Mucosa of stomach (tissue), 1 donor: ENCODE measurements around the gene CACNA1S.
A peak's percentile ranks its signal among the peaks of the same experiment; 100 is the strongest.

Experiments used
- H3K27me3 ChIP-seq: one replicate; pipeline ENCODE4 v1.7.0; 2013; ENCODE audit warnings: mild to moderate bottlenecking, low read length; ENCODE audit not compliant: control insufficient read depth, insufficient read depth
- H3K36me3 ChIP-seq: one replicate; pipeline ENCODE4 v1.7.0; 2013; ENCODE audit warnings: low read length; ENCODE audit not compliant: control insufficient read depth, insufficient read depth
- H3K4me1 ChIP-seq: one replicate; pipeline ENCODE4 v1.7.0; 2013; ENCODE audit warnings: mild to moderate bottlenecking, low read length; ENCODE audit not compliant: control insufficient read depth, insufficient read depth
- H3K4me3 ChIP-seq: one replicate; pipeline ENCODE4 v1.7.0; 2013; ENCODE audit warnings: low read length
- H3K9ac ChIP-seq: one replicate; pipeline ENCODE4 v1.7.0; 2013; ENCODE audit warnings: mild to moderate bottlenecking, low read length, moderate library complexity
- H3K9me3 ChIP-seq: one replicate; pipeline ENCODE4 v1.7.0; 2013; ENCODE audit warnings: mild to moderate bottlenecking, low read length, moderate library complexity; ENCODE audit not compliant: control insufficient read depth
- donor health status: Pancreatic carcinoma.

Gene CACNA1S

DNA sequence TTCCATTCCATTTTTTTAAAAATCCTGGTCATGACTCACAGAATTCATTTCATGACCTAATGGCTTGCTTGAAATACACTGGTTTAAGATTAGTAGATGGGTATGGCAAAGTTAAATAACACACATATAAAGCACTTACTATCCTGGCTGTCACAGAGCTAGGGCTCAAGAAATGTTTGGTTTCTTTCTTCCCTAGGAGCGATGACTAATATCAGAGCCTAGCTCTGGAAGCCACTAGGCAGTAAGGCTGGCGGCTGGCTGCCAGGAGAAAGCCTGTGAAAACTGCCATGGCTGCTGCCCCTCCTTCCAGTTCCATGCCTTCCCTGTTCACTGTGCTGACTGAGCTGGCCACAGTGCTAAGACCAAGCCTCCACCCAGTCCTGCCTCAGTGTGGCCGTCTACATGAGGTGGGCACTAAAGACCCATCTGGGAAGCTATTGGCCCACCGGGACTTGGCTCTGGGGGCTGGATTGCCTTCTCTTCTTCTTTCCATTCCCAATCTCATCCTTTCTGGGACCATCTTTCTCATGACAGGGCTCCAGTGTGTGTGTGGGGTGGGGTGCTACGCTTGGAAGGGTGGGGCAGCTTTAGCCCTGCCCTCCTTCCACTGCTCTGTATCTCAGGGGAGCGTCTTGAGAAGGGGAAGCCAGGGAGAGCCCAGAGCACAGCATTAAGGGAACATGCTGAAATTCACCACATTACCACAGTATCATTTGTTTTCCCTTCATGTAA, 25.5 kb upstream of the CACNA1S start:
- no peak overlapping the region for H3K9ac ChIP-seq
- no peaks in the 10 kb centered on the region for H3K9me3 ChIP-seq
- no peaks in the 10 kb centered on the region for H3K27me3 ChIP-seq
- peaks cover 24% of the 10 kb centered on the region for H3K4me1 ChIP-seq
- no peak overlapping the region for H3K4me3 ChIP-seq
- no peaks in the 10 kb centered on the region for H3K36me3 ChIP-seq

DNA sequence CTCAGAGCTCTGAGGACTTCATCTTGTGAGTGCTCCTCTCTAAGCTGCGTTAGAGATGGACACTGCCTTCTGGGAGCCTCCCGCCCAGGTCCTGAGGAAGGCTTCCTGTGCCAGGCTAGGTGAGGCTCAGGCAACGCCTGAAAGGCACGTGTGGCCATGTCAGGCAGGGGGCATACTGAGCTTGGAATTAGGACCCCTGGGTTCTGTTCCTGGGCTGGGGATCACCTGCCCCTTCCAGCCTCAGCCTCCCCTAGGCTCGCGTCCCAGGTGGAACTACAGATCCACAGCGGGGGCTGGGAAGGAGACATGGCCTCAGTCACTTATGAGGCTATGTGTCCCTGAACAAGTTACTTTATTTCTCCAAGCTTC, 24.8 kb upstream of the CACNA1S start:
- Histone ChIP-seq H3K9me3 (no peaks in the 10 kb centered on the region), H3K4me1 (peaks cover 24% of the 10 kb centered on the region), H3K9ac (no peak overlapping the region), H3K27me3 (no peaks in the 10 kb centered on the region), H3K36me3 (no peaks in the 10 kb centered on the region), H3K4me3 (no peak overlapping the region)

DNA sequence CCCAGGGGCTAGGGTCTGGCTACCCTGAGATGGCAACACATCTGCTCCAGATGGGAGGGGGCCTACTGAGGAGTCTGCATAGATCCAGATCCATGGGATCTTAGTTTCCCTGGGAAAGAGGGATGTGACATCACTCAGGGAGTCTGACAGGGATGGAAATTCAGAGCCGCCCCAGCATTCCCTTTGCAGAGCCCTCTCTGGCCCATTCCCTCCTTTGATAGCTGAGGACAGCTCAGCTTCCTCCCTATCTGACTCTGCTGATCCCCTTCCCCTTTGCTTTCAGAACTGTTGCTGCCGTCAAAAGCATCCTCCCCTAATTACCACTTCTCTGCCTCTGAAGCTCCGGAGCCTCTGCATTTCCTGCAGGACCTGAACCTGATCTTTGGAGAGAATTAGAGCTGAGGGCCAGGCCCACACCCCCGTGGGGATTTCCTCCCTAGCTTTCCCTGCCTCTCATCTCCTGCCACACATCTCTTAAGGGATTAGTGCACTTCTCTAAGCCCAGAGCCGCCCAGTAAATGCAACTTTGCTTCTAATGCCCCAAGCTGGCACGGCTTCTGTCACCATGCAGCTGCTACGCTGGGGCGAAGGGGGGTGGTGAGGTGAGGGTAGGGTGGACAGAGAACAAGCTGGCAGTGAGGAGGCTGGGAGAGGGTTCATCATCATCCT, 24.3 kb upstream of the CACNA1S start:
- peaks cover 24% of the 10 kb centered on the region for H3K4me1 ChIP-seq
- H3K4me3 ChIP-seq, result no peak overlapping the region
- H3K27me3 ChIP-seq, result no peaks in the 10 kb centered on the region
- H3K9me3 ChIP-seq, result no peaks in the 10 kb centered on the region
- no peak overlapping the region for H3K9ac ChIP-seq
- no peaks in the 10 kb centered on the region for H3K36me3 ChIP-seq

DNA sequence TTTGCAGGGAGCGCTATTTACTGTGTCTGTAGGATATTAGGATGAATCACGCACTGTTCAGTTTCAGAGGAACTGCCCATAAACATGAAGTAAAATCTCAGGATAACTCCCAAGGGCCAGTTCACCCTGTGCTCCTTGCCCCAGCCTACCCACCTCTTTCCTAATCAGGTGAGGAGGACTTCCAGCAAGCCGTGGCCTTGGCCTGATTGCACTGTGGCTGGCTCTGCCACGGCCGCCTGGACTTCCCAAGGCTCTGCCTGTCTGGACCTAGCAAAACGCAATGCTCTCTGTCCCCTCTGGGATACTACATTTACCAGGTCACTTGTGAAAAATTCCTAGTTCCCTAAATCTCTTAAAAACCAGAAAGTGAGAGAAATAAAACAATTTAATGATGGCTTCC, 22.2 kb upstream of the CACNA1S start:
- Histone ChIP-seq H3K36me3 (no peaks in the 10 kb centered on the region), H3K4me1 (peaks cover 24% of the 10 kb centered on the region), H3K9ac (no peak overlapping the region), H3K27me3 (no peaks in the 10 kb centered on the region), H3K9me3 (no peaks in the 10 kb centered on the region), H3K4me3 (no peak overlapping the region)

DNA sequence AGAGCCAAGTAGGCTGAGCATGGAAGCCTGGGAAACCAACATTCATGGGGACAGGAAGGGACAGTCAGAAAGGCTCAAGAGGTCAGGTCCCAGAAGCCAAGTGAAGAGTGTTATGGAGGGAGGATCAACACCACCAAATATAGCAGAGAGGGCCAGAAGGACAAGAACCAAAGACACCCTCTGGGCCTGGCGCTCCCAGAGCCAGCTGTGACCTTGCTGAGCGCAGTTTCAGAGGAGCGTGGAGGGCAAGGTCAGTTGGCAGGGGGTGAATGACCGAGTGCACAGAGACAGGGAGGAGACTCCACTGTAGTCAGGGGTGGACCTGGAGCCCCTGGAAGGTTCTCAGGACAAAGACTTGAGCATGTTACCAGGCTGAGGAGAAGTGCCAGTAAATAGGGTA, 19.2 kb upstream of the CACNA1S start:
- H3K4me1 ChIP-seq, result peaks cover 13% of the 10 kb centered on the region

DNA sequence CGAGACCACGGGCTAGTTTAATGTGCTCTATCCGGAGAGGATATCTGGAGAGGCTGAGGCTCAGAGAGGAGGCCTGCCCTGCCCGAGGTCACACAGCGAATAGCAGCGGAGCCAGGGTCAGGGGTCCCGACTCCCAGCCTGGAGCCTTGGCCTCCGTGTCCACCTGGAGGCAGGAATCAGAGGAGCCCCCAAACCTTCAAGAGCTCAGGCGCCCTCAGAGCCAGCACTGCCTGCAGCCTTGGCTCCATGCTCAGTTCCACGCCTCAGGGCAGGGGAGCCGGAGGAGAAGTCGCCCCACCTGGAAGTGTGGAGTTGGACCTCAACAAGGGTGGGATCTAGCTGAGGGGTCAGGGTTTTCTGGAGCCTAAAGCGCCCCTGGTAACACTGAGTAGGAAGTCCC, 16.7 kb upstream of the CACNA1S start:
- H3K9me3 ChIP-seq, result no peaks in the 10 kb centered on the region
- peaks cover 16% of the 10 kb centered on the region for H3K4me1 ChIP-seq

More for the DNA sequence above, 19.2 kb upstream of the CACNA1S start:
- Histone ChIP-seq H3K9ac (no peak overlapping the region), H3K27me3 (no peaks in the 10 kb centered on the region), H3K9me3 (no peaks in the 10 kb centered on the region), H3K36me3 (no peaks in the 10 kb centered on the region), H3K4me3 (no peak overlapping the region)

DNA sequence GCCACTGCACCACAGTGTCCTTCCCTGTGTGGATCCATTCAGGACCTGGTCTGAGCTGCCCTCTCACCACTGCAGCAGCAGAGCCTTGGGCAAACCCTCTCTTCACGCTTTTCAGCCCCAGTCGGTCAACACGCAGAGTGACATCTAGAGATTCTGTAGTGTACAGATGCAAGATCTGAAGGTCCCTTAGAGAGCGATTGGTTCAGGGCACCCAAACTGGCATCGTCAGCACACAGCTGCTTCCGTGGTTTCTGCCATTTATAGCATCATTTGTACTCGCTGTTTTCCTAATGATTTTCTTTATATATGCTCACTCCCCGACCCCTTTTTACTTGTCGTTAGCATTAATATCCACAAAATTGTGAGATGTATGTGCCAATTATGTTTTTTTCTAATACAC, 16.2 kb upstream of the CACNA1S start:
- H3K9me3 ChIP-seq, result no peaks in the 10 kb centered on the region
- no peak overlapping the region for H3K4me3 ChIP-seq
- peaks cover 19% of the 10 kb centered on the region for H3K27me3 ChIP-seq
- H3K9ac ChIP-seq, result no peak overlapping the region
- peaks cover 16% of the 10 kb centered on the region for H3K4me1 ChIP-seq
- no peaks in the 10 kb centered on the region for H3K36me3 ChIP-seq

More for the DNA sequence above, 16.7 kb upstream of the CACNA1S start:
- Histone ChIP-seq H3K4me3 (no peak overlapping the region), H3K36me3 (no peaks in the 10 kb centered on the region), H3K9ac (no peak overlapping the region), H3K27me3 (peaks cover 15% of the 10 kb centered on the region)

DNA sequence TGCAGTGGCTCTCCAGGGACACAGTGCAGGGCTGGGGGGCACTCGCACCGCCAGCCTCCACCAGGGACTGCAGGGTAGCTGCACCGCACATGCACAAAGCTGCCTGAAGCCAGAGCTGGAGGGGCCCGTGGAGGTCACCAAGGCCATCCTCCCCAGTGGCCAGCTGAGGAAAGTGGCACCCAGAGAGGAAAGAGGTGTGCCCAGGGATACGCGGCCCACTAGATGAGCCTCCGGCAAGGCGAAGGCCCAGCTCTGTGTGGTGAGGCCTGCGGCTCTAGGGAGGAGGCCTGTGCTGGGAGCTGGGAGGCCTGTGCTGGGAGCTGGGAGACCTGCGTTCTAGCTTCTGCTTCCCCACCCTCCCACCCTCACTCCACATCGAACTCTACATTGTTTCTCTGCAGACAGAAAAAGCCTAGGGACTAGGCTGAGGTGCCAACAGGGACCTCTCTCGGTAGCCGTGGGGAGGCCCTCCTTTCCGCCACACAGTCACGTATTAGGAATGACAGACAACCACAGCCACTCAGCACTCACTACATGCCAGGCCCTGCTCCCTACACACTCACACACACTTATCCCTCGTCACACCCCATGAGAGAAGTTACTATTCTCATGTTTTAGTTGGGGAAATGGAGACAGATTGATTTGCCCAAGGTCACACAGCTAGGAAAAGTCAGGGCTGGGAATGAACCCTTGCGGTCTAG, 15.7 kb upstream of the CACNA1S start:
- H3K9ac ChIP-seq, result no peak overlapping the region

DNA sequence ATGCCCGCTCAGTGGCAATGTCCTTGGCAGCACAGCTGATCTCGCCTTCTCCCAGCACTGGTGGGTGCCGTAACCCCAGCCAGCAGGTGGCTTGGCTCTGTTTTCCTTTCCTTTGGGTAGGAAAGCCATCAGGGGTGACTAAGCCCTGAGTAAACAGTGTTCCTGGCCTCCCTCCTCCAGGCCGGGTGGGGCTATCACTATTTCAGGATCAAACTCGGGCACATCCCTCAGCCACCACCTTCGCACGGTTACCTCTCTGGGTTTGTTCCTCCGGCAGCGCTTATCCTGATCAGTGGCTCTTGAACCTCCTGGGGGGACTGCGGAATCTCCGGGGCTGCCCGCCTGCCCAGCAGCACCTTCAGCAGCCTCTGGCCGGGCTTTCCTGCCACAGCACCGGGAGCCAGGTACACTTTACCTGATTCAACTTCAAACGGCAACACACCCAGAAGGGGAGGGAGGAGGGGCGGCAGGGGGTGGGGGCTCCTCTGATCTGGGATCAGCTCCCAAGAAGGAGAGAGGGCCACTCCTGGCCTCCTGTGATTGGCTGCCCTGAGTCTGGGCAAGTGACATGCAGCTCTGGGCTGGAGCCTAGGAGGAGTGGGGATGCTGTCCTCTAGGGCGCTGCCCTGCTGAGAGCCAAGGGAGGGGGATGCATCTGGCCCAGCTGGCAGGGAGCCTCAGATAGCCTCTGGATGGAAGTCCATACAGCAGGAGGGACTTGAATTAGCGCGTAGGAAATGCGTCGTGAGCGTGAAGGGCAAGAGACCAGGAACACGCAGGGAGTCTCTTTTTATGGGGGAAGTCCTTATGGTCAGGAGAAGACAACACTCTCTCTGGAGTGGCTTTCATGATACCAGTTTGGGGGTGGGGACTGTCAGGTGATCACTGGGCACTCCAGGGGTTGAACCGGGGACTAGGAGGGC, 14.9 kb upstream of the CACNA1S start, which contains the start of gene ASCL5:
Gene ASCL5, minus strand, starts transcription at position 353 of the 923 bp plus-strand sequence. CDS start 11,812 bp downstream, outside the sequence.
- Histone ChIP-seq H3K4me1 (peaks cover 16% of the 10 kb centered on the region), H3K27me3 (peaks cover 19% of the 10 kb centered on the region), H3K9ac (peak within 1 kb of the TSS; percentile 43), H3K9me3 (no peaks in the 10 kb centered on the region), H3K4me3 (no peak within 1 kb of the TSS), H3K36me3 (no peaks in the 10 kb centered on the region)

More for the DNA sequence above, 15.7 kb upstream of the CACNA1S start:
- Histone ChIP-seq H3K4me3 (no peak overlapping the region), H3K9me3 (no peaks in the 10 kb centered on the region), H3K27me3 (peaks cover 19% of the 10 kb centered on the region), H3K36me3 (no peaks in the 10 kb centered on the region), H3K4me1 (peaks cover 16% of the 10 kb centered on the region)

DNA sequence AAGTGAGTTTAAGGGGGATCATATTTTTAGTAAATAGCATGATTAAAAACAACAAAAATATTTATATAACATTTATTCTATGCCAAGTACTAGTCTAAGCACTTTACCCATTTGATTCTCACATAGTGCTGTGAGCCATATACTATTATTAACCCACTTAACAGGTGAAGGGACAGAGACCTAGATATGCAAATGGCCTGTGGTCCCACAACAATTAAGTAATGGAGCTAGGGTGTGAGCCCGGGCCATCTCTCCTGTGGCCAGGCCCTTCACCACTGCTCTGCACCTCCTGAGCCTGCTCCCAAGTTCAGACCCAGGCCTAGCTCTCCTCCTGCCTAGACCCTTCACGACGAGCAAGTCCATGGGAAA, 14.2 kb upstream of the CACNA1S start:
- peaks cover 16% of the 10 kb centered on the region for H3K4me1 ChIP-seq
- H3K9ac ChIP-seq, result peak overlapping the region; percentile 31
- H3K27me3 ChIP-seq, result peaks cover 19% of the 10 kb centered on the region
- H3K4me3 ChIP-seq, result no peak overlapping the region
- H3K36me3 ChIP-seq, result no peaks in the 10 kb centered on the region
- no peaks in the 10 kb centered on the region for H3K9me3 ChIP-seq

DNA sequence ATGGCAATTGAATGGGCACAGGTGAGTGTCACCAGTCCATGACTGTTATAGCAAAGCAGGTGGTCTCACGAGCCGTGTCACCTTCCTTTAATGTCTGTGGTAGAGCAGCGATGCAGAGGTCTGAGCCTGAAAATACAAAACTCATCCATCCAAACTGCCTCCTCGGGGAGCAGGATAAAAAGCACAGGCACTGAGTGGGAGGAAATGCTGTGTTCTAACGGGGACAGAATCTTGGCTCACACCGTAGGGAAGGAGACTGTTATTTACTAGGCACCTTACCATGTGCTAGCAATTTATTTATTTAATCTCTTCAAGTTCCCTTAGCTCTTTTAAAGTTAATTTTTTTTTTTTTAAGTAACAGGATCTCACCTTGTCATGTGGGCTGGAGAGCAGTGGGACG, 13.6 kb upstream of the CACNA1S start:
- Histone ChIP-seq H3K27me3 (peaks cover 24% of the 10 kb centered on the region), H3K9ac (no peak overlapping the region), H3K4me1 (peaks cover 16% of the 10 kb centered on the region), H3K36me3 (no peaks in the 10 kb centered on the region), H3K9me3 (no peaks in the 10 kb centered on the region), H3K4me3 (no peak overlapping the region)
